HCT116 (cell line): ENCODE measurements around the gene RPL13A. TPM values are rescaled to one million over a fixed set of nuclear protein-coding genes. Genes with fewer than 3 reads are reported as not detected.
"Not testable (repeated sequence)": the region's sequence is repeated elsewhere in the genome, so short reads cannot be mapped to it uniquely, and the experiment has no call there.

ENCODE experiments used
- ATAC-seq: fragments of 200-7000 bp; cut with Tn5 transposase; 2 replicates; pipeline ENCODE4 v1.9.1; 2020; ENCODE audit warnings: mild to moderate bottlenecking, moderate library complexity
- BruUV-seq: library from RNA; stranded (reverse); fragments of 400-500 nt; replicated peaks from 2 replicates; lab custom pipeline; 2021; lab: Mats Ljungman, UMichigan
- CTCF ChIA-PET: fragments of 300-600 bp; sonication (Branson Sonifier 250); formaldehyde crosslinking; loops from one replicate; lab custom pipeline; 2021; ENCODE audit warnings: antibody characterized with exemption; lab: Charles Lee
- POLR2A ChIA-PET: fragments of 300-600, 350-600 bp; sonication (Branson Sonifier 250); formaldehyde crosslinking; loops from one replicate; lab custom pipeline; 2021; ENCODE audit warnings: antibody characterized with exemption; lab: Charles Lee
- RAD21 ChIA-PET, 2 experiments: fragments of 300-600 bp; sonication (Branson Sonifier 250); formaldehyde crosslinking; loops; one replicate each; lab custom pipeline; 2023; ENCODE audit warnings: low total read pairs in 2 of 2; ENCODE audit not compliant: uncharacterized antibody in 2 of 2, unreplicated experiment in 2 of 2, low non-redundant PET in 1 of 2; lab: Charles Lee
- DNase-seq: peaks from one replicate; pipeline ENCODE4 v3.0.0-alpha.2; 2010; ENCODE audit warnings: low read depth, low spot score
- H2AFZ ChIP-seq: fragments of 200-600 bp; shearing (Covaris generic), sonication (generic); 2 replicates; pipeline ENCODE4 v1.6.1; 2017; ENCODE audit warnings: low read depth, mixed run types, mixed read lengths, antibody characterized with exemption, low read length; ENCODE audit not compliant: poor library complexity, severe bottlenecking
- H3K27ac ChIP-seq: 2 replicates; pipeline ENCODE4 v1.5.1; 2012; ENCODE audit warnings: low read depth, low read length
- H3K27me3 ChIP-seq: fragments of 200-600 bp; sonication (generic); 2 replicates; pipeline ENCODE4 v1.6.1; 2016; ENCODE audit warnings: mixed run types, low read length, mixed read lengths; ENCODE audit not compliant: insufficient read depth
- H3K36me3 ChIP-seq, 2 experiments: fragments of 200-500 bp in 1 of 2; fragments of 200-600 bp in 1 of 2; sonication (Bioruptor generic) in 1 of 2; sonication (generic) in 1 of 2; 2 replicates each; pipeline versions ENCODE4 v1.5.1 to v1.6.1; 2014 to 2016; ENCODE audit warnings: low read length in 2 of 2, inconsistent platforms in 1 of 2, mixed read lengths in 1 of 2, mixed run types in 1 of 2; ENCODE audit not compliant: insufficient read depth in 2 of 2, control insufficient read depth in 1 of 2
- H3K4me1 ChIP-seq, 2 experiments: fragments of 200-600 bp in 1 of 2; sonication (generic) in 1 of 2; 2 replicates each; pipeline versions ENCODE4 v1.5.1 to v1.6.1; 2012 to 2017; ENCODE audit warnings: low read length in 2 of 2, inconsistent platforms in 1 of 2, mild to moderate bottlenecking in 1 of 2, mixed read lengths in 1 of 2, mixed run types in 1 of 2, moderate library complexity in 1 of 2; ENCODE audit not compliant: insufficient read depth in 2 of 2, control insufficient read depth in 1 of 2
- H3K4me2 ChIP-seq: fragments of 200-600 bp; sonication (generic); 2 replicates; pipeline ENCODE4 v1.6.1; 2017; ENCODE audit warnings: mixed run types, low read length, mixed read lengths
- H3K4me3 ChIP-seq, 2 experiments: fragments of 200-600 bp in 1 of 2; sonication (generic) in 1 of 2; replicated peaks in 1 of 2; 2 replicates each; pipeline ENCODE4 v1.5.1; 2011 to 2016; ENCODE audit warnings: low read length in 2 of 2, control low read depth in 1 of 2, low read depth in 1 of 2, mild to moderate bottlenecking in 1 of 2, mixed read lengths in 1 of 2, mixed run types in 1 of 2
- H3K79me2 ChIP-seq: fragments of 200-600 bp; sonication (generic); 2 replicates; pipeline ENCODE4 v1.6.1; 2017; ENCODE audit warnings: mild to moderate bottlenecking, mixed run types, low read length, moderate library complexity, mixed read lengths; ENCODE audit not compliant: insufficient read depth
- H3K9ac ChIP-seq: fragments of 200-600 bp; sonication (generic); 2 replicates; pipeline ENCODE4 v1.6.1; 2016; ENCODE audit warnings: low read length, mixed read lengths
- H3K9me2 ChIP-seq: fragments of 200-600 bp; sonication (generic), shearing (Covaris generic); 2 replicates; pipeline ENCODE4 v1.6.1; 2017; ENCODE audit warnings: mixed run types, mild to moderate bottlenecking, moderate library complexity; ENCODE audit not compliant: insufficient read depth
- H3K9me3 ChIP-seq, 2 experiments: fragments of 200-500 bp in 1 of 2; fragments of 200-600 bp in 1 of 2; sonication (Bioruptor generic) in 1 of 2; sonication (generic) in 1 of 2; 2 replicates each; pipeline ENCODE4 v1.6.1; 2014 to 2017; ENCODE audit warnings: low read length in 2 of 2, mixed read lengths in 2 of 2, inconsistent platforms in 1 of 2, low read depth in 1 of 2, mild to moderate bottlenecking in 1 of 2, mixed run types in 1 of 2, moderate library complexity in 1 of 2; ENCODE audit not compliant: control insufficient read depth in 1 of 2, insufficient read depth in 1 of 2
- H4K20me1 ChIP-seq: fragments of 200-600 bp; sonication (generic), shearing (Covaris generic); 2 replicates; pipeline ENCODE4 v1.6.1; 2017; ENCODE audit warnings: mixed run types, mild to moderate bottlenecking, moderate library complexity; ENCODE audit not compliant: insufficient read depth
- CBX3 ChIP-seq: IDR thresholded peaks from 2 replicates; pipeline ENCODE4 v1.6.1; 2012; ENCODE audit warnings: low read depth
- EGR1 ChIP-seq: IDR thresholded peaks from 2 replicates; pipeline ENCODE4 v1.6.1; 2012; ENCODE audit warnings: low read depth
- FOSL1 ChIP-seq: IDR thresholded peaks from 2 replicates; pipeline ENCODE4 v1.6.1; 2012; ENCODE audit warnings: low read depth
- JUND ChIP-seq: IDR thresholded peaks from 2 replicates; pipeline ENCODE4 v1.6.1; 2012
- POLR2A ChIP-seq: IDR thresholded peaks from 2 replicates; pipeline ENCODE4 v1.7.0; 2011; ENCODE audit warnings: borderline replicate concordance; ENCODE audit not compliant: insufficient read depth, insufficient read length; ENCODE audit errors: extremely low read depth
- POLR2AphosphoS5 ChIP-seq: IDR thresholded peaks from 2 replicates; pipeline ENCODE4 v1.6.1; 2011; ENCODE audit warnings: mild to moderate bottlenecking, low read depth, low read length, moderate library complexity
- RAD21 ChIP-seq: IDR thresholded peaks from 2 replicates; pipeline ENCODE4 v1.6.1; 2012; ENCODE audit warnings: low read depth, mild to moderate bottlenecking
- SIN3A ChIP-seq: IDR thresholded peaks from 2 replicates; pipeline ENCODE4 v1.6.1; 2012; ENCODE audit warnings: low read depth
- SRF ChIP-seq: IDR thresholded peaks from 2 replicates; pipeline ENCODE4 v1.6.1; 2012; ENCODE audit warnings: low read depth
- YY1 ChIP-seq: IDR thresholded peaks from 2 replicates; pipeline ENCODE4 v1.6.1; 2011; ENCODE audit warnings: low read length, low read depth, moderate library complexity, mild to moderate bottlenecking; ENCODE audit not compliant: insufficient replicate concordance; ENCODE audit errors: extremely low read depth
- ZFX ChIP-seq: fragments of 450-650 bp; IDR thresholded peaks from 2 replicates; pipeline ENCODE4 v1.6.1; 2017
- intact Hi-C: fragments of 100-400 bp; cut with micrococcal nuclease; formaldehyde crosslinking; loops from 2 replicates; pipeline ENCODE4 v1.10.0; 2022
- total RNA-seq: library from RNA; stranded (reverse); gene quantifications from one replicate; pipeline ENCODE4 v1.2.1, GENCODE V29; 2021; ENCODE audit not compliant: unreplicated experiment
- TF ChIP-seq, protein P1 (sequence below), 3 experiments: fragments of 200-600 bp in 1 of 3; sonication (generic) in 1 of 3; IDR thresholded peaks in 2 of 3; conservative IDR thresholded peaks in 1 of 3; 2 replicates each; pipeline ENCODE4 v1.5.1; 2012 to 2017; ENCODE audit warnings: low read depth in 2 of 3, low read length in 2 of 3, antibody characterized with exemption in 1 of 3, borderline replicate concordance in 1 of 3, control low read depth in 1 of 3, mild to moderate bottlenecking in 1 of 3, mixed read lengths in 1 of 3, mixed run types in 1 of 3, moderate library complexity in 1 of 3; ENCODE audit not compliant: insufficient read depth in 1 of 3
- TF ChIP-seq, protein P2 (sequence below): IDR thresholded peaks from 2 replicates; pipeline ENCODE4 v1.6.1; 2012
- TF ChIP-seq, protein P3 (sequence below): IDR thresholded peaks from 2 replicates; pipeline ENCODE4 v1.6.1; 2012; ENCODE audit warnings: low read depth

The RPL13A gene
- total RNA-seq, 1 experiment from 2014 or later, result 3,719 TPM

DNA sequence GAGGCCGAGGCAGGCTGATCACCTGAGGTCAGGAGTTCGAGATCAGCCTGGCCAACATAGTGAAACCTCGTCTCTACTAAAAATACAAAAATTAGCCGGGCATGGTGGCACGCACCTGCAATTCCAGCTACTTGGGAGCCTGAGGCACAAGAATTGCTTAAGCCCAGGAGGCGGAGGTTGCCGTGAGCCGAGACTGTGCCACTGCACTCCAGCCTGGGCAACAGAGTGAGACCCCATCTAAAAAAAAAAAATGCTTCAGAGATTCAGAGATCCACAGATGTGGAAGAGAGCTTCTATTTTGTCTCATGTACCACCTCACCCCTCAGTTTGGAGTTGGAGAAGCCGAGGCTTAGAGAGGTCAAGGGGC is 13.9 kb upstream of the RPL13A start:
- H3K4me1 ChIP-seq, result peaks cover 36 to 57% of the 10 kb centered on the region in 2 experiments
- H3K9me3 ChIP-seq, H3K79me2 ChIP-seq, H3K36me3 ChIP-seq, H3K9me2 ChIP-seq, RAD21 ChIA-PET, H4K20me1 ChIP-seq, BruUV-seq, intact Hi-C loops, ATAC-seq, H3K27me3 ChIP-seq, DNase-seq: not testable (repeated sequence)
- H2AFZ ChIP-seq, result peak overlapping the region; percentile 71
- peak overlapping the region; percentile 72 for H3K9ac ChIP-seq
- ChIA-PET POLR2A (interaction anchor here (1.6 kb wide), 1 partner anchor 19 kb away, joined by 3 read pairs; no protein-coding TSS in a partner anchor), CTCF (interaction anchor here (0.7 to 2.1 kb wide), 14 partner anchors 10 to 175 kb away, joined by 3 to 11 read pairs (median 3); partner anchors contain the start of genes ALDH16A1 and RPS11)
- peak overlapping the region; percentile 54 to 71 for H3K4me3 ChIP-seq
- H3K4me2 ChIP-seq, result peak overlapping the region; percentile 99
- 0 out of 2 replicates have a peak overlapping the region, but pooled peaks have one; percentile 19 for H3K27ac ChIP-seq

DNA sequence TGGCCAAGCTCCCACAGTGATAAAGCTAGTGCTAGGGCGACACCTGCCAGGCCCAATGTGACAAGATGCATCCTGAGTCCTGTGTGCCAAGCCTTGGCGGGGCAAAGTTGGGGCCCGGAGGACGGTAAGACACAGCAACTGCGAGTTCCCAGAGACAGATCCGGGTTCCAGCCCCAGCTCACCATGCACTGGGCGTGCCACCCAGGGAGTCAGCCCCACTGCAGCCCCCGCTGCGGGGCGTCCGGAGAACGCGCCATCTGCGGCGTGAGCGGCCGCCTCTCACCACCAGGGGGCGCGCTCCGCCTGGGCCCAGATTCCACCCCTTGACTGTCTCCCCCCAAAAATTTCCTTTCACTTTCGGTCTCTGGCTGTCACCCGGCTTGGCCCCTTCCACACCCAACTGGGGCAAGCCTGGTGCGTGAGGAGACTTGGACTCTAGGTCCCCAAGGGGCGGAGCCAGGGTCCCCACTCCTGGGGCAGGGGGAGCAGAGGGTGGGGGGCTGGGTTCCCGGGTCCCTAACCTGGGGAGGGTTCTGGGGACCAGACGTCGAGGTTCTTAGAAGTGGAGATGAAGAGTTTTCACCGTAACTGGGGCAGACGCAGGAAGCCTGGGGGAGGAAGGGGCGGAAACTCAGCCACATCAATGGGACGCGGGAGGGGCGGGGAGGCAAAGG is 13.4 kb upstream of the RPL13A start, which contains the start of gene FLT3LG:
Gene FLT3LG, plus strand, starts transcription at position 348 of the 674 bp plus-strand sequence. CDS start 425 bp downstream, outside the sequence.
- peak within 1 kb of the TSS; percentile 72 for H3K9ac ChIP-seq
- no peaks in the 10 kb centered on the region for H4K20me1 ChIP-seq
- H3K36me3 ChIP-seq, result no peaks in the 10 kb centered on the region; a peak in 1 of 4 replicates
- ChIA-PET RAD21 (no interaction called here), CTCF (interaction anchor here (0.7 to 2.1 kb wide), 14 partner anchors 9 to 175 kb away, joined by 3 to 11 read pairs (median 3); partner anchors contain the start of genes ALDH16A1 and RPS11), POLR2A (interaction anchor here (1.6 kb wide), 1 partner anchor 18 kb away, joined by 3 read pairs; no protein-coding TSS in a partner anchor)
- H3K79me2 ChIP-seq, result no peaks in the 10 kb centered on the region
- H3K4me3 ChIP-seq, result peak within 1 kb of the TSS; percentile 54 to 71
- intact Hi-C loops, result no loop called here
- peaks cover 33 to 57% of the 10 kb centered on the region in 2 experiments for H3K4me1 ChIP-seq
- peak within 1 kb of the TSS; percentile 71 for H2AFZ ChIP-seq
- H3K9me2 ChIP-seq, result no peaks in the 10 kb centered on the region
- no TSS peak for BruUV-seq
- 0 out of 2 replicates have a peak within 1 kb of the TSS, but pooled peaks have one; percentile 19 for H3K27ac ChIP-seq
- H3K27me3 ChIP-seq, result no peaks in the 10 kb centered on the region
- DNase-seq, result no peak
- TF ChIP-seq POLR2A, result peak; percentile 23
- no peak for TF ChIP-seq SRF
- TF ChIP-seq FOSL1, result no peak
- TF ChIP-seq SIN3A, result no peak
- TF ChIP-seq, protein P1, sequence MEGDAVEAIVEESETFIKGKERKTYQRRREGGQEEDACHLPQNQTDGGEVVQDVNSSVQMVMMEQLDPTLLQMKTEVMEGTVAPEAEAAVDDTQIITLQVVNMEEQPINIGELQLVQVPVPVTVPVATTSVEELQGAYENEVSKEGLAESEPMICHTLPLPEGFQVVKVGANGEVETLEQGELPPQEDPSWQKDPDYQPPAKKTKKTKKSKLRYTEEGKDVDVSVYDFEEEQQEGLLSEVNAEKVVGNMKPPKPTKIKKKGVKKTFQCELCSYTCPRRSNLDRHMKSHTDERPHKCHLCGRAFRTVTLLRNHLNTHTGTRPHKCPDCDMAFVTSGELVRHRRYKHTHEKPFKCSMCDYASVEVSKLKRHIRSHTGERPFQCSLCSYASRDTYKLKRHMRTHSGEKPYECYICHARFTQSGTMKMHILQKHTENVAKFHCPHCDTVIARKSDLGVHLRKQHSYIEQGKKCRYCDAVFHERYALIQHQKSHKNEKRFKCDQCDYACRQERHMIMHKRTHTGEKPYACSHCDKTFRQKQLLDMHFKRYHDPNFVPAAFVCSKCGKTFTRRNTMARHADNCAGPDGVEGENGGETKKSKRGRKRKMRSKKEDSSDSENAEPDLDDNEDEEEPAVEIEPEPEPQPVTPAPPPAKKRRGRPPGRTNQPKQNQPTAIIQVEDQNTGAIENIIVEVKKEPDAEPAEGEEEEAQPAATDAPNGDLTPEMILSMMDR (IDR thresholded peaks at IDR 0.05 in 2 of 3, conservative IDR thresholded peaks at IDR 0.05 in 1 of 3; ENCODE audit: borderline replicate concordance in 1 of 3, insufficient read depth in 1 of 3, low read depth in 2 of 3, low read length in 2 of 3), result peak; percentile 95 to 98 (median 95)
- TF ChIP-seq ZFX, result no peak
- no peak for TF ChIP-seq YY1
- TF ChIP-seq, protein P2, sequence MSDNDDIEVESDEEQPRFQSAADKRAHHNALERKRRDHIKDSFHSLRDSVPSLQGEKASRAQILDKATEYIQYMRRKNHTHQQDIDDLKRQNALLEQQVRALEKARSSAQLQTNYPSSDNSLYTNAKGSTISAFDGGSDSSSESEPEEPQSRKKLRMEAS, result no peak
- no peak for TF ChIP-seq JUND
- TF ChIP-seq, protein P3, sequence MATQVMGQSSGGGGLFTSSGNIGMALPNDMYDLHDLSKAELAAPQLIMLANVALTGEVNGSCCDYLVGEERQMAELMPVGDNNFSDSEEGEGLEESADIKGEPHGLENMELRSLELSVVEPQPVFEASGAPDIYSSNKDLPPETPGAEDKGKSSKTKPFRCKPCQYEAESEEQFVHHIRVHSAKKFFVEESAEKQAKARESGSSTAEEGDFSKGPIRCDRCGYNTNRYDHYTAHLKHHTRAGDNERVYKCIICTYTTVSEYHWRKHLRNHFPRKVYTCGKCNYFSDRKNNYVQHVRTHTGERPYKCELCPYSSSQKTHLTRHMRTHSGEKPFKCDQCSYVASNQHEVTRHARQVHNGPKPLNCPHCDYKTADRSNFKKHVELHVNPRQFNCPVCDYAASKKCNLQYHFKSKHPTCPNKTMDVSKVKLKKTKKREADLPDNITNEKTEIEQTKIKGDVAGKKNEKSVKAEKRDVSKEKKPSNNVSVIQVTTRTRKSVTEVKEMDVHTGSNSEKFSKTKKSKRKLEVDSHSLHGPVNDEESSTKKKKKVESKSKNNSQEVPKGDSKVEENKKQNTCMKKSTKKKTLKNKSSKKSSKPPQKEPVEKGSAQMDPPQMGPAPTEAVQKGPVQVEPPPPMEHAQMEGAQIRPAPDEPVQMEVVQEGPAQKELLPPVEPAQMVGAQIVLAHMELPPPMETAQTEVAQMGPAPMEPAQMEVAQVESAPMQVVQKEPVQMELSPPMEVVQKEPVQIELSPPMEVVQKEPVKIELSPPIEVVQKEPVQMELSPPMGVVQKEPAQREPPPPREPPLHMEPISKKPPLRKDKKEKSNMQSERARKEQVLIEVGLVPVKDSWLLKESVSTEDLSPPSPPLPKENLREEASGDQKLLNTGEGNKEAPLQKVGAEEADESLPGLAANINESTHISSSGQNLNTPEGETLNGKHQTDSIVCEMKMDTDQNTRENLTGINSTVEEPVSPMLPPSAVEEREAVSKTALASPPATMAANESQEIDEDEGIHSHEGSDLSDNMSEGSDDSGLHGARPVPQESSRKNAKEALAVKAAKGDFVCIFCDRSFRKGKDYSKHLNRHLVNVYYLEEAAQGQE, result no peak
- no peak for TF ChIP-seq EGR1
- no peak for TF ChIP-seq CBX3
- peak; percentile 63 for TF ChIP-seq RAD21
- 0 out of 2 replicates have a peak, but pooled peaks have one; percentile 16 for TF ChIP-seq POLR2AphosphoS5
- peak; percentile 41 for ATAC-seq
- no peaks in the 10 kb centered on the region for H3K9me3 ChIP-seq
- H3K4me2 ChIP-seq, result peak within 1 kb of the TSS; percentile 99
